Fibroblast of mammary gland (primary cell): ENCODE data around the gene CAPZA2.

ENCODE experiments used
- DNase-seq: peaks from one replicate; pipeline ENCODE4 v3.0.0-alpha.2; 2010; ENCODE audit warnings: low read depth
- H3K4me3 ChIP-seq: 2 replicates; pipeline ENCODE4 v1.5.1; 2011; ENCODE audit warnings: low read depth, mild to moderate bottlenecking, low read length, moderate library complexity; ENCODE audit not compliant: control insufficient read depth
- CTCF ChIP-seq: conservative IDR thresholded peaks from 2 replicates; pipeline ENCODE4 v1.5.1; 2011; ENCODE audit warnings: low read depth, low read length, inconsistent platforms; ENCODE audit not compliant: control insufficient read depth, insufficient read depth

Gene CAPZA2

GRCh38 chr7:116840256-116840655 is 22.1 kb upstream of the CAPZA2 start:
- H3K4me3 ChIP-seq = no peak overlapping the region
- no peak for TF ChIP-seq CTCF
- no peak for DNase-seq

- H3K4me3 ChIP-seq = no peak overlapping the region
- DNase-seq = no peak
- TF ChIP-seq CTCF = no peak
These were observed 20.0 kb upstream of the CAPZA2 start for GRCh38 chr7:116842371-116842770.

- TF ChIP-seq CTCF = no peak
- no peak overlapping the region for H3K4me3 ChIP-seq
These were observed 19.0 kb upstream of the CAPZA2 start for GRCh38 chr7:116843378-116843777.

GRCh38 chr7:116851175-116851574 is 11.2 kb upstream of the CAPZA2 start:
- no peak for DNase-seq
- no peak overlapping the region for H3K4me3 ChIP-seq
- no peak for TF ChIP-seq CTCF

More at GRCh38 chr7:116843378-116843777, 19.0 kb upstream of the CAPZA2 start:
- no peak for DNase-seq

GRCh38 chr7:116851671-116852070 is 10.7 kb upstream of the CAPZA2 start:
- TF ChIP-seq CTCF = no peak
- no peak for DNase-seq
- no peak overlapping the region for H3K4me3 ChIP-seq

- no peak for TF ChIP-seq CTCF
- DNase-seq = no peak
- no peak overlapping the region for H3K4me3 ChIP-seq
These were observed 8.3 kb upstream of the CAPZA2 start for GRCh38 chr7:116854132-116854531.

GRCh38 chr7:116857052-116857451 is 5.3 kb upstream of the CAPZA2 start:
- no peak for TF ChIP-seq CTCF
- no peak overlapping the region for H3K4me3 ChIP-seq
- DNase-seq = no peak
